Fibroblast of the aortic adventitia (primary cell): ENCODE measurements around the gene POP4. TPM values are rescaled to one million over a fixed set of nuclear protein-coding genes. Genes with fewer than 3 reads are reported as not detected.

Experiments
- DNase-seq: peaks from one replicate; pipeline ENCODE4 v3.0.0-alpha.2; 2010; ENCODE audit warnings: low read depth
- H3K4me3 ChIP-seq: 2 replicates; pipeline ENCODE4 v1.5.1; 2011; ENCODE audit warnings: low read depth, mild to moderate bottlenecking, control low read depth, low read length, moderate library complexity
- total RNA-seq: library from RNA; depleted of rRNA; stranded (reverse); fragments of >200 nt; gene quantifications from 2 replicates; pipeline ENCODE4 v1.2.3, GENCODE V29; 2012; ENCODE audit warnings: low replicate concordance
- TF ChIP-seq, protein P1 (sequence below): IDR thresholded peaks from 2 replicates; pipeline ENCODE4 v1.5.1; 2011; ENCODE audit warnings: mild to moderate bottlenecking, low read length, control low read depth, inconsistent platforms; ENCODE audit not compliant: insufficient read depth

POP4 gene
- total RNA-seq, 1 donor = 76.6 TPM

DNA sequence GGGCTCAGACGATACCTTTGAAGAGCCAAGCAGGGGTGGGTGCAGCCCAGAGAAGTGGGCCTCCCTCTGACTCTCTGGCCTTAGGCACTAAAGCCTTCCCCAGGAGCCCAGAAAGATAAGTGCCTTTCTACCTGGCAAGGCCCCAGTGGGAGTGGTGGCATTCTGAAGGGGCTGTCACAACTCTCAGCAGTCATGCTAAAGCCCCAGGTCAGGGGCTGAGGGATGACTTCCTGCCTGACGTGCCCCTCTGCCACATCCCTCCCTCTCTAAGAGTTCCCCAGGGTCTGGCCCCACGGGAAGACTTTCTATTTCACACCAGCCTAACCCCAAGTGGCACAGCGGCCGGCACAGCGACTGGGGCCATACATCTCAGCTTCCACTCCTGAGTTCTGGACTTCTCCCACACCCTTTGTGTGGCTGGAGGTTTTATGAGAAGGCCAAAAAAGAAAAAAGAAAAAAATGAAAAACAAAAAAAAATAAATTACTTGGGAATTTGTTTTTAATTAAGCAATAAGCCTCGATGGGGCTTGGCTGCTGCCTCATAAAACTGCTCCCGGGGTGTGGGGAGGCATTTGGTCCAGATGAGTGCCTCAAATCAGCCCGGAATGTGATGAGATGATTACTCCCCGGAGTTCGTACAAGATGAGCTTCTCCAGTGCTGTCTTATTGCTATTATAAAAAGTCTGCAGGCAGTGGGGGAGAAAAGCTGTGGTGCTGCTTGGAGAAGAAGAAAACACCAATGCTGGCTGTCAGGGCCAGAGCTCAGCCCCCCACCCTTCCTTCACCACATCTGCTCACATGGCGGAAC lies 30.7 kb downstream of the POP4 start:
- H3K4me3 ChIP-seq = no peak overlapping the region
- DNase-seq = no peak
- TF ChIP-seq, protein P1, sequence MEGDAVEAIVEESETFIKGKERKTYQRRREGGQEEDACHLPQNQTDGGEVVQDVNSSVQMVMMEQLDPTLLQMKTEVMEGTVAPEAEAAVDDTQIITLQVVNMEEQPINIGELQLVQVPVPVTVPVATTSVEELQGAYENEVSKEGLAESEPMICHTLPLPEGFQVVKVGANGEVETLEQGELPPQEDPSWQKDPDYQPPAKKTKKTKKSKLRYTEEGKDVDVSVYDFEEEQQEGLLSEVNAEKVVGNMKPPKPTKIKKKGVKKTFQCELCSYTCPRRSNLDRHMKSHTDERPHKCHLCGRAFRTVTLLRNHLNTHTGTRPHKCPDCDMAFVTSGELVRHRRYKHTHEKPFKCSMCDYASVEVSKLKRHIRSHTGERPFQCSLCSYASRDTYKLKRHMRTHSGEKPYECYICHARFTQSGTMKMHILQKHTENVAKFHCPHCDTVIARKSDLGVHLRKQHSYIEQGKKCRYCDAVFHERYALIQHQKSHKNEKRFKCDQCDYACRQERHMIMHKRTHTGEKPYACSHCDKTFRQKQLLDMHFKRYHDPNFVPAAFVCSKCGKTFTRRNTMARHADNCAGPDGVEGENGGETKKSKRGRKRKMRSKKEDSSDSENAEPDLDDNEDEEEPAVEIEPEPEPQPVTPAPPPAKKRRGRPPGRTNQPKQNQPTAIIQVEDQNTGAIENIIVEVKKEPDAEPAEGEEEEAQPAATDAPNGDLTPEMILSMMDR = no peak

DNA sequence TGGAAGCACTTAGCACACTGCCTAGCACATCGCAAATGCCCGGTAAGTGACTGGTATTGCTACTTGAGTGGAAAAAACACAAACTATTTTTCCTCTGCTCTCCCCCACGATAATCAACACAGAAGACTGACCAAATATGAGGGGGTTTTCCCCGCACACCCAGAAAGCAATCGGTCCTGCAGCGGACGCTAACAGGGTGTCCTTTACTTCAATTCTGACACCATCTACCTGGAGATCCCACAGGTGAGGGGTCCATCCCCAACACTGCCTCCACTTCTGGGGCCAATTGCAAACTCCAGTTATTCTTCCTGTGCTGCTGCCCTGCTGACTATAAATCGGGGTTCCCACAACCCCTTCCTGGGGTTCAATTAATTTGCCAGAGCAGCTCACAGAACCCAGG lies 33.0 kb downstream of the POP4 start:
- TF ChIP-seq, protein P1 = no peak
- no peak for DNase-seq
- H3K4me3 ChIP-seq = no peak overlapping the region

GRCh38 chr19:29640231-29640630 lies 34.1 kb downstream of the POP4 start:
- DNase-seq = no peak
- H3K4me3 ChIP-seq = no peak overlapping the region
- TF ChIP-seq, protein P1 = no peak

DNA sequence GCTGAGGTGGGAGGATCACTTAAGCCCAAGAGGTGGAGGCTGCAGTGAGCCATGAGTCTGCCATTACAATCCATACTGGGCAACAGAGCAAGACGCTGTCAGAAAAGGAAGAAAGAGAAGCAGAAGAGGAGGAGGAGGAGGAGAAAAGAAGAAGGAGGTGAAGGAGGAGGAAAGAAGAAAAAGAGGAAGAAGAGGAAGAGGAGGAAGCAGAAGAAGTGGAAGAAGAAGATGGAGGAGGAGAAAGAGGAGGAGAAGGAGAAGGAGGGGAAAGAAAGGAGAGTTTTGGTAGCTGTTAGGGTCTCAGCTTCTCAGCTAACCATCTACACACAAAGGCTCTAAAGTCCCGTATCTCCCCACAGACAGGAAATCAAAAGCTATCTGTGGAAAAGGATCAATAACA lies 35.5 kb downstream of the POP4 start:
- DNase-seq = no peak
- TF ChIP-seq, protein P1 = no peak
- no peak overlapping the region for H3K4me3 ChIP-seq

GRCh38 chr19:29643361-29643935 lies 37.4 kb downstream of the POP4 start:
- TF ChIP-seq, protein P1 = no peak
- no peak overlapping the region for H3K4me3 ChIP-seq
- DNase-seq = no peak

DNA sequence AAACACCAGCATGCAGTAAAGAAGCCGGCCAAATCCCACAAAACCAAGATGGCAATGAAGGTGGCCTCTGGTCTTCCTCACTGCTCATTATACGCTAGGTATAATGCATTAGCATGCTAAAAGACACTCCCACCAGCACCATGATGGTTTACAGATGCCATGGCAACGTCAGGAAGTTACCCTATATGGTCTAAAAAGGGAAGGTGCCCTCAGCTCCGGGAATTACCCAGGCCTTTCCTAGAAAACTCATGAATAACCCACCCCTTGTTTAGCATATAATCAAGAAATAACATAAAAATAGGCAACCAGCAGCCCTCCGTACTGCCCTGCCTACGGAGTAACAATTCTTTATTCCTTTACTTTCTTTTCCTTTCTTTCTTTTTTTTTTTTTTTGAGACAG lies 38.1 kb downstream of the POP4 start:
- TF ChIP-seq, protein P1 = no peak
- H3K4me3 ChIP-seq = no peak overlapping the region
- no peak for DNase-seq

DNA sequence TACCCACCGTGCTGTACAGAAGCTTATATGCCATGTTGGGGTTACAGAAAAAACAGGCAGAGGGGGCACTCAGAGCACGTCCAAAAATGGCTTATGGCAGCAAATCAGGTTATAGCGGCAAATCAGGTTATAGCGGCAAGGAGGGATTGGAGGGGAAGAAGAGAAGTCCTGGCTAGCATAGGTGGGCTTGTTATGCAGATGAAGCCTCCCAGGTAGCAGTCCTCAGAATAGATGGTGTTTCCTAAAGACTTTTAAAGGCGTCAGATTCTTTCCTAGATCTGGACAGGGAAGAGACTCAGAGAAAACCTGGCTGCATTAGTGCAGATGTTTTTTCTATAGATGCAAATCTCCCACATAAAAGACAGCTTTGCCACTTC lies 39.4 kb downstream of the POP4 start:
- TF ChIP-seq, protein P1 = no peak
- H3K4me3 ChIP-seq = no peak overlapping the region
- DNase-seq = no peak
